Pancreas (tissue), 10 donors: ENCODE results near the gene EXOC1. TPM values are rescaled to one million over a fixed set of nuclear protein-coding genes. Genes with fewer than 3 reads are reported as not detected.

Experiments
- ATAC-seq, 4 donors: fragments of 200-7000 bp; cut with Tn5 transposase; one replicate each; pipeline versions ENCODE4 v1.8.0 to v1.9.1; 2020; ENCODE audit warnings: mild to moderate bottlenecking in 4 of 4, moderate library complexity in 4 of 4
- DNase-seq, 6 donors: peaks; one replicate each; pipeline ENCODE4 v3.0.0-alpha.2; 2020
- FAIRE-seq: peaks from 2 replicates; lab custom pipeline; 2012; peaks lifted over from hg19 to GRCh38; lab: Jason Lieb, UNC
- H3K27ac ChIP-seq, 4 donors: fragments of 200-600 bp; sonication (generic); 1 replicate in 3 of 4; 2 replicates in 1 of 4; pipeline versions ENCODE4 v1.5.0 to v1.8.0; 2020
- H3K27me3 ChIP-seq, 4 donors: fragments of 200-600 bp; one replicate each; pipeline ENCODE4 v1.8.0; 2021
- H3K36me3 ChIP-seq, 3 donors: fragments of 200-600 bp; sonication (generic) in 1 of 3; one replicate each; pipeline versions ENCODE4 v1.5.0 to v1.8.0; 2020 to 2021
- H3K4me1 ChIP-seq, 3 donors: fragments of 200-600 bp; one replicate each; pipeline ENCODE4 v1.8.0; 2021
- H3K4me3 ChIP-seq, 4 donors: fragments of 200-600 bp; sonication (generic) in 2 of 4; one replicate each; pipeline versions ENCODE4 v1.5.0 to v1.8.0; 2020 to 2021
- H3K9me3 ChIP-seq, 4 donors: fragments of 200-600 bp; one replicate each; pipeline ENCODE4 v1.8.0; 2021
- CTCF ChIP-seq, 4 donors: fragments of 200-600 bp; sonication (generic) in 3 of 4; IDR thresholded peaks; one replicate each; pipeline versions ENCODE4 v1.5.0 to v1.8.0; 2021; ENCODE audit warnings: antibody characterized with exemption in 4 of 4
- WGBS, 2 donors: extraction: QIAGEN DNeasy Blood & Tissue Kit; methylation state at CpG; one replicate each; pipeline ENCODE4 v1.1.7; 2013; 5-methylcytosine and 5-hydroxymethylcytosine counted together
- intact Hi-C, 3 donors: fragments of 100-400 bp; cut with DNase I; formaldehyde crosslinking; loops; one replicate each; pipeline versions ENCODE4 v1.11.1 to v1.14.2; 2022
- polyA plus RNA-seq, 2 donors: library from polyadenylated mRNA; stranded (reverse); fragments of 200-250 nt; gene quantifications; one replicate each; pipeline ENCODE4 v1.2.3, GENCODE V29; 2013
- total RNA-seq, 6 donors: library from RNA; stranded (reverse); fragmentation: NEBNext Ultra II Directional in 4 of 6; extraction: Animal tissue kit (Norgen Biotek cat#: 25700) in 4 of 6; gene quantifications; one replicate each; pipeline versions ENCODE4 v1.2.1 to v1.2.4, GENCODE V29; 2021 to 2023
- donor health status: healthy with polysubstance abuse.
- donor health status: DM: no; HTN: no; CAD: no; lungs with moderate emphysema.
- donor health status: DM: no; HTN: no; CAD: no.
- donor health status: control.
- donor health status: control.
- donor health status: Bipolar disorder and iron deficiency.
- donor health status: DM: yes; HTN: yes; CAD: no.
- donor health status: DM: no; HTN: no; CAD: no.
- donor health status: DM: no; HTN: no; CAD: no.
- donor health status: DM: yes; HTN: yes; CAD: no.

The EXOC1 gene
- total and polyA plus RNA-seq, 8 donors, result 8.2 to 21.7 (median 11.0) TPM

- no peak for FAIRE-seq
- no peak for DNase-seq
- intact Hi-C loops, result loop anchor here in 1 of 3 donors (5.0 kb wide), 1 partner anchor 354 kb away; no protein-coding TSS in a partner anchor
These were observed 94.7 kb downstream of the EXOC1 start for GRCh38 chr4:55947912-55948725.

GRCh38 chr4:55948726-55949481, 95.5 kb downstream of the EXOC1 start, which contains the start of gene CEP135:
CEP135 (plus strand) TSS chr4:55948945; CDS start chr4:55952131, 3,186 bp downstream.
- 0% methylated on average over 72 to 77 of the region's 77 CpGs for WGBS, 2 donors
- intact Hi-C loops, result loop anchor here in 1 of 3 donors (5.0 kb wide), 1 partner anchor 353 kb away; no protein-coding TSS in a partner anchor
- FAIRE-seq (no peak), ATAC-seq (peak; percentile 95 to 100 (median 99)), DNase-seq (peak; percentile 94 to 97 (median 96))
- H3K4me1 ChIP-seq, result peaks cover 0 to 12% (median 0%) of the 10 kb centered on the region in 3 donors
- TF ChIP-seq CTCF (IDR thresholded peaks at IDR 0.05), result peak; percentile 94 to 98 (median 97)
- H3K4me3 ChIP-seq, result peak within 1 kb of the TSS; percentile 75 to 86 (median 80)
- H3K36me3 ChIP-seq, result no peaks in the 10 kb centered on the region
- H3K27ac ChIP-seq, result peak within 1 kb of the TSS; percentile 78 to 94 (median 90)
- no peaks in the 10 kb centered on the region for H3K27me3 ChIP-seq
- no peaks in the 10 kb centered on the region for H3K9me3 ChIP-seq

More at GRCh38 chr4:55947912-55948725, 94.7 kb downstream of the EXOC1 start:
- ATAC-seq, result peak in 2 of 4 donors; percentile 4 to 7
- Histone ChIP-seq H3K27ac (peak overlapping the region in 3 of 4 donors; percentile 87 to 94 (median 92)), H3K9me3 (no peaks in the 10 kb centered on the region), H3K4me1 (peaks cover 0 to 12% (median 0%) of the 10 kb centered on the region in 3 donors), H3K27me3 (no peaks in the 10 kb centered on the region), H3K36me3 (no peaks in the 10 kb centered on the region), H3K4me3 (peak overlapping the region; percentile 75 to 86 (median 80))
- WGBS, 2 donors, result 3% methylated on average over 19 of the region's 19 CpGs
- no peak for TF ChIP-seq CTCF (IDR thresholded peaks at IDR 0.05)

GRCh38 chr4:55949482-55949802, 96.0 kb downstream of the EXOC1 start:
- intact Hi-C loops, result loop anchor here in 1 of 3 donors (5.0 kb wide), 1 partner anchor 353 kb away; no protein-coding TSS in a partner anchor
- no peak for FAIRE-seq
- no peak for DNase-seq

More at GRCh38 chr4:55949482-55949802, 96.0 kb downstream of the EXOC1 start:
- no peak for ATAC-seq
- no peaks in the 10 kb centered on the region for H3K9me3 ChIP-seq
- 3 to 6% methylated on average over 3 of the region's 3 CpGs for WGBS, 2 donors
- no peaks in the 10 kb centered on the region for H3K36me3 ChIP-seq
- no peaks in the 10 kb centered on the region for H3K27me3 ChIP-seq
- peaks cover 0 to 12% (median 0%) of the 10 kb centered on the region in 3 donors for H3K4me1 ChIP-seq
- peak overlapping the region; percentile 78 to 94 (median 90) for H3K27ac ChIP-seq
- no peak for TF ChIP-seq CTCF (IDR thresholded peaks at IDR 0.05)
- peak overlapping the region; percentile 75 to 86 (median 80) for H3K4me3 ChIP-seq
